Transverse colon (tissue), 4 donors: ENCODE data around the gene DGKZ. TPM values are rescaled to one million over a fixed set of nuclear protein-coding genes. Genes with fewer than 3 reads are reported as not detected.

ENCODE experiments used
- DNase-seq: peaks from one replicate; pipeline ENCODE4 v3.0.0-alpha.2; 2019
- H3K27ac ChIP-seq, 4 donors: fragments of 200-600 bp; sonication (generic); 2 replicates each; pipeline ENCODE4 v1.5.1; 2016 to 2018; ENCODE audit warnings: inconsistent platforms in 4 of 4
- H3K27me3 ChIP-seq: fragments of 200-600 bp; sonication (generic); 2 replicates; pipeline ENCODE4 v1.5.1; 2017; ENCODE audit warnings: inconsistent platforms
- H3K36me3 ChIP-seq, 4 donors: fragments of 200-600 bp; sonication (generic); 2 replicates each; pipeline ENCODE4 v1.5.1; 2017 to 2019; ENCODE audit warnings: inconsistent platforms in 4 of 4
- H3K4me1 ChIP-seq, 4 donors: fragments of 200-600 bp; sonication (generic); 2 replicates each; pipeline ENCODE4 v1.5.1; 2017 to 2020; ENCODE audit warnings: inconsistent platforms in 4 of 4
- H3K4me3 ChIP-seq, 4 donors: fragments of 200-600 bp; sonication (generic); 1 replicate in 1 of 4; 2 replicates in 3 of 4; pipeline versions ENCODE4 v1.5.1 to v1.6.1; 2017 to 2019; ENCODE audit warnings: inconsistent platforms in 4 of 4
- H3K9me3 ChIP-seq, 2 donors: fragments of 200-600 bp; sonication (generic); 2 replicates each; pipeline ENCODE4 v1.5.1; 2017 to 2019; ENCODE audit warnings: inconsistent platforms in 2 of 2
- CTCF ChIP-seq, 5 experiments: fragments of 200-600 bp in 3 of 5; fragments of 450-650 bp in 2 of 5; sonication (generic) in 3 of 5; IDR thresholded peaks; 1 replicate in 2 of 5; 2 replicates in 3 of 5; pipeline ENCODE4 v1.5.1; 2016 to 2017; ENCODE audit warnings: antibody characterized with exemption in 5 of 5, inconsistent platforms in 3 of 5, mild to moderate bottlenecking in 2 of 5, moderate library complexity in 1 of 5
- EP300 ChIP-seq: sonication (generic); formaldehyde crosslinking; IDR thresholded peaks from one replicate; pipeline ENCODE4 v1.6.1; 2017; ENCODE audit warnings: antibody characterized with exemption, low read depth
- POLR2A ChIP-seq: fragments of 450-650 bp; IDR thresholded peaks from one replicate; pipeline ENCODE4 v1.6.1; 2016; ENCODE audit warnings: antibody characterized with exemption, mild to moderate bottlenecking, moderate library complexity
- POLR2AphosphoS5 ChIP-seq, 3 donors: sonication (generic); formaldehyde crosslinking; IDR thresholded peaks; one replicate each; pipeline ENCODE4 v1.6.1; 2016; ENCODE audit warnings: antibody characterized with exemption in 3 of 3
- WGBS, 2 donors: methylation state at CpG; one replicate each; pipeline ENCODE4 v1.1.5; 2018; ENCODE audit warnings: low coverage in 1 of 2; 5-methylcytosine and 5-hydroxymethylcytosine counted together
- in situ Hi-C, 4 donors: fragments of 200-750 bp; cut with MboI; loops; one replicate each; pipeline versions ENCODE4 v1.15.0 to v1.15.1; 2017; ENCODE audit warnings: low sequenced_read_pairs in 3 of 4, low pct_ligation_motif_present in 1 of 4, low pct_unique_long_range_greater_than_20kb in 1 of 4
- intact Hi-C: fragments of 100-400 bp; cut with DNase I; formaldehyde crosslinking; loops from one replicate; pipeline ENCODE4 v1.15.1; 2023; ENCODE audit warnings: low total_unique reads
- total RNA-seq, 4 donors: library from RNA; depleted of rRNA; stranded (reverse); fragments of >200 nt; gene quantifications; one replicate each; pipeline ENCODE4 v1.1.0, GENCODE V29; 2016

Gene DGKZ
- total RNA-seq, 4 donors from 2014 or later: 56.4 to 105 (median 67.7) TPM

- DNase-seq: peak; percentile 43
- intact Hi-C loops: loop anchor here (10.0 kb wide), 1 partner anchor 143 kb away; no protein-coding TSS in a partner anchor
- H3K27ac ChIP-seq: no peak within 1 kb of the TSS
- no peaks in the 10 kb centered on the region for H3K9me3 ChIP-seq
- WGBS, 2 donors: 2% methylated on average over 27 of the region's 123 CpGs; no CpG with 5 or more reads in 1 of the 2 donors
- H3K4me3 ChIP-seq: peak within 1 kb of the TSS in 3 of 4 donors; percentile 32 to 52 (median 45)
- H3K36me3 ChIP-seq: peaks cover 0 to under 1% (median under 1%) of the 10 kb centered on the region in 4 donors
- peaks cover 57% of the 10 kb centered on the region for H3K27me3 ChIP-seq
- in situ Hi-C loops: loop anchor here in 3 of 4 donors (10.0 to 25.0 kb wide), 2 partner anchors 143 to 146 kb away; no protein-coding TSS in a partner anchor
- H3K4me1 ChIP-seq: peaks cover 6 to 40% (median 40%) of the 10 kb centered on the region in 4 donors
- TF ChIP-seq POLR2AphosphoS5 (IDR thresholded peaks at IDR 0.05): no peak
- peak in 1 of 5 experiments; percentile 9 for TF ChIP-seq CTCF (IDR thresholded peaks at IDR 0.05)
These were observed 44.5 kb downstream of the DGKZ start, which contains the start of gene CHRM4 for GRCh38 chr11:46391578-46392420. CHRM4 (minus strand) TSS chr11:46391776; CDS start chr11:46386557, 5,219 bp downstream.

GRCh38 chr11:46392421-46393230, 45.4 kb downstream of the DGKZ start:
- H3K4me3 ChIP-seq: peak overlapping the region in 3 of 4 donors; percentile 32 to 52 (median 45)
- peaks cover 48% of the 10 kb centered on the region for H3K27me3 ChIP-seq
- no peak overlapping the region for H3K27ac ChIP-seq
- H3K9me3 ChIP-seq: no peaks in the 10 kb centered on the region
- intact Hi-C loops (loop anchor here (10.0 kb wide), 1 partner anchor 142 kb away; no protein-coding TSS in a partner anchor), in situ Hi-C loops (loop anchor here in 3 of 4 donors (10.0 to 25.0 kb wide), 2 partner anchors 142 to 145 kb away; no protein-coding TSS in a partner anchor)
- WGBS, 2 donors: 14% methylated on average over 31 of the region's 71 CpGs; no CpG with 5 or more reads in 1 of the 2 donors
- TF ChIP-seq POLR2A (no peak), POLR2AphosphoS5 (IDR thresholded peaks at IDR 0.05) (peak in 2 of 3 donors; percentile 21 to 25)
- peaks cover 6 to 40% (median 40%) of the 10 kb centered on the region in 4 donors for H3K4me1 ChIP-seq
- peaks cover 0 to 7% (median 3%) of the 10 kb centered on the region in 4 donors for H3K36me3 ChIP-seq
- peak; percentile 85 for DNase-seq

- DNase-seq: no peak
- H3K27me3 ChIP-seq: peaks cover 42% of the 10 kb centered on the region
- H3K36me3 ChIP-seq: peaks cover 0 to 7% (median 3%) of the 10 kb centered on the region in 4 donors
- in situ Hi-C loops: loop anchor here in 3 of 4 donors (10.0 to 25.0 kb wide), 2 partner anchors 142 to 144 kb away; no protein-coding TSS in a partner anchor
- H3K4me1 ChIP-seq: peaks cover 6 to 40% (median 40%) of the 10 kb centered on the region in 4 donors
- H3K27ac ChIP-seq: no peak overlapping the region
- 60 to 71% methylated on average over 1 to 4 of the region's 4 CpGs for WGBS, 2 donors
- intact Hi-C loops: loop anchor here (10.0 kb wide), 1 partner anchor 142 kb away; no protein-coding TSS in a partner anchor
- TF ChIP-seq POLR2A (no peak), EP300 (no peak), CTCF (IDR thresholded peaks at IDR 0.05) (no peak), POLR2AphosphoS5 (IDR thresholded peaks at IDR 0.05) (no peak)
- H3K9me3 ChIP-seq: no peaks in the 10 kb centered on the region
- H3K4me3 ChIP-seq: no peak overlapping the region
These were observed 46.0 kb downstream of the DGKZ start for GRCh38 chr11:46393231-46393616.

- no peak overlapping the region for H3K4me3 ChIP-seq
- no peak for DNase-seq
- peaks cover 6 to 40% (median 40%) of the 10 kb centered on the region in 4 donors for H3K4me1 ChIP-seq
- no peaks in the 10 kb centered on the region for H3K9me3 ChIP-seq
- TF ChIP-seq POLR2AphosphoS5 (IDR thresholded peaks at IDR 0.05) (no peak), EP300 (no peak), CTCF (IDR thresholded peaks at IDR 0.05) (no peak), POLR2A (no peak)
- 40 to 81% methylated on average over 1 to 4 of the region's 4 CpGs for WGBS, 2 donors
- peaks cover 0 to 7% (median 3%) of the 10 kb centered on the region in 4 donors for H3K36me3 ChIP-seq
- intact Hi-C loops (loop anchor here (10.0 kb wide), 1 partner anchor 141 kb away; no protein-coding TSS in a partner anchor), in situ Hi-C loops (loop anchor here in 3 of 4 donors (10.0 to 25.0 kb wide), 2 partner anchors 141 to 144 kb away; no protein-coding TSS in a partner anchor)
- no peak overlapping the region for H3K27ac ChIP-seq
- peaks cover 37% of the 10 kb centered on the region for H3K27me3 ChIP-seq
These were observed 46.5 kb downstream of the DGKZ start for GRCh38 chr11:46393759-46394158.
